H1 (cell line): Measurements from ENCODE around the gene RAB43. TPM values are rescaled to one million over a fixed set of nuclear protein-coding genes. Genes with fewer than 3 reads are reported as not detected.

ENCODE experiments used
- CTCF ChIA-PET: fragments of 300-600 bp; sonication (Branson Sonifier 250); formaldehyde crosslinking; loops from one replicate; lab custom pipeline; 2021; ENCODE audit not compliant: partially characterized antibody; lab: Charles Lee
- POLR2A ChIA-PET: fragments of 300-600 bp; sonication (Branson Sonifier 250); formaldehyde crosslinking; loops from one replicate; lab custom pipeline; 2021; ENCODE audit warnings: inconsistent platforms; ENCODE audit not compliant: partially characterized antibody; lab: Charles Lee
- DNase-seq, 2 experiments: peaks; one replicate each; pipeline versions ENCODE4 v3.0.0 to v3.0.0-alpha.2; 2010 to 2022; ENCODE audit warnings: low spot score in 2 of 2, low read depth in 1 of 2, mixed read lengths in 1 of 2
- FAIRE-seq: peaks from 2 replicates; lab custom pipeline; 2011; peaks lifted over from hg19 to GRCh38; lab: Jason Lieb, UNC
- H2AFZ ChIP-seq: 2 replicates; pipeline ENCODE4 v1.8.1; 2012; ENCODE audit warnings: low read length, inconsistent platforms
- H2AK5ac ChIP-seq: 2 replicates; pipeline ENCODE4 v1.6.1; 2013; ENCODE audit warnings: low read depth, low read length
- H2BK120ac ChIP-seq: replicated peaks from 2 replicates; pipeline ENCODE3; 2013; ENCODE audit warnings: low read depth, low read length, inconsistent platforms
- H2BK12ac ChIP-seq: 2 replicates; pipeline ENCODE4 v1.6.1; 2013; ENCODE audit warnings: low read depth, low read length
- H2BK15ac ChIP-seq: 2 replicates; pipeline ENCODE4 v1.6.1; 2013; ENCODE audit warnings: low read length
- H2BK20ac ChIP-seq: 2 replicates; pipeline ENCODE4 v1.6.1; 2013; ENCODE audit warnings: low read length
- H2BK5ac ChIP-seq: 2 replicates; pipeline ENCODE4 v1.6.1; 2013; ENCODE audit warnings: low read depth, low read length
- H3K14ac ChIP-seq: 2 replicates; pipeline ENCODE4 v1.6.1; 2013; ENCODE audit warnings: inconsistent platforms; ENCODE audit not compliant: insufficient read length
- H3K18ac ChIP-seq: 2 replicates; pipeline ENCODE4 v1.6.1; 2013; ENCODE audit warnings: low read length; ENCODE audit errors: extremely low read depth
- H3K23ac ChIP-seq: 2 replicates; pipeline ENCODE4 v1.6.1; 2013; ENCODE audit warnings: inconsistent platforms; ENCODE audit not compliant: insufficient read length
- H3K23me2 ChIP-seq: 2 replicates; pipeline ENCODE4 v1.6.1; 2013; ENCODE audit warnings: low read depth, low read length
- H3K27ac ChIP-seq: 2 replicates; pipeline ENCODE4 v1.6.1; 2011; ENCODE audit warnings: low read depth, low read length, inconsistent platforms
- H3K27me3 ChIP-seq, 4 experiments: replicated peaks in 1 of 4; 1 replicate in 1 of 4; 2 replicates in 3 of 4; pipeline versions ENCODE4 v1.6.1 to v1.8.1; 2011 to 2013; ENCODE audit warnings: low read length in 3 of 4, mild to moderate bottlenecking in 3 of 4, inconsistent platforms in 2 of 4, mixed read lengths in 2 of 4, moderate library complexity in 1 of 4; ENCODE audit not compliant: control insufficient read depth in 3 of 4, insufficient read depth in 3 of 4; ENCODE audit errors: extremely low read depth in 1 of 4
- H3K36me3 ChIP-seq, 4 experiments: 2 replicates each; pipeline versions ENCODE4 v1.6.1 to v1.8.1; 2011 to 2013; ENCODE audit warnings: mild to moderate bottlenecking in 4 of 4, low read length in 3 of 4, moderate library complexity in 2 of 4, control low read depth in 1 of 4, inconsistent platforms in 1 of 4; ENCODE audit not compliant: insufficient read depth in 4 of 4, control insufficient read depth in 2 of 4
- H3K4ac ChIP-seq: replicated peaks from 2 replicates; pipeline ENCODE3; 2013; ENCODE audit warnings: low read length, low read depth, mixed read lengths, inconsistent platforms; ENCODE audit not compliant: insufficient read length
- H3K4me1 ChIP-seq, 4 experiments: replicated peaks in 1 of 4; 1 replicate in 1 of 4; 2 replicates in 3 of 4; pipeline versions ENCODE4 v1.6.1 to v1.8.1; 2011 to 2013; ENCODE audit warnings: low read length in 3 of 4, inconsistent platforms in 2 of 4, mixed read lengths in 1 of 4; ENCODE audit not compliant: insufficient read depth in 4 of 4, control insufficient read depth in 3 of 4
- H3K4me2 ChIP-seq, 2 experiments: 2 replicates each; pipeline versions ENCODE4 v1.6.1 to v1.8.1; 2011 to 2013; ENCODE audit warnings: low read depth in 2 of 2, low read length in 2 of 2, control low read depth in 1 of 2, inconsistent platforms in 1 of 2, mild to moderate bottlenecking in 1 of 2; ENCODE audit not compliant: insufficient read depth in 1 of 2
- H3K4me3 ChIP-seq, 4 experiments: fragments of 200-600, 300-600 bp in 1 of 4; sonication (generic), shearing (Covaris generic), sonication (Bioruptor Twin) in 1 of 4; 2 replicates each; pipeline versions ENCODE4 v1.5.1 to v1.8.1; 2011 to 2016; ENCODE audit warnings: low read length in 4 of 4, low read depth in 3 of 4, control low read depth in 2 of 4, inconsistent platforms in 2 of 4, mild to moderate bottlenecking in 2 of 4, mixed read lengths in 1 of 4, moderate library complexity in 1 of 4; ENCODE audit not compliant: insufficient read depth in 2 of 4; ENCODE audit errors: extremely low read depth in 1 of 4
- H3K56ac ChIP-seq: replicated peaks from 2 replicates; pipeline ENCODE3; 2013; ENCODE audit warnings: low read depth, mild to moderate bottlenecking, mixed read lengths, low read length, inconsistent platforms; ENCODE audit not compliant: insufficient read length
- H3K79me1 ChIP-seq: 2 replicates; pipeline ENCODE4 v1.6.1; 2013; ENCODE audit warnings: low read depth, low read length, control low read depth
- H3K79me2 ChIP-seq, 2 experiments: 2 replicates each; pipeline versions ENCODE4 v1.6.1 to v1.8.1; 2012 to 2013; ENCODE audit warnings: low read length in 2 of 2, mild to moderate bottlenecking in 2 of 2, inconsistent platforms in 1 of 2; ENCODE audit not compliant: insufficient read depth in 2 of 2, control insufficient read depth in 1 of 2
- H3K9ac ChIP-seq, 4 experiments: replicated peaks in 1 of 4; 1 replicate in 1 of 4; 2 replicates in 3 of 4; pipeline versions ENCODE4 v1.6.1 to v1.8.1; 2011 to 2013; ENCODE audit warnings: low read depth in 3 of 4, low read length in 3 of 4, control low read depth in 2 of 4, mild to moderate bottlenecking in 2 of 4, moderate library complexity in 2 of 4, inconsistent platforms in 1 of 4; ENCODE audit errors: extremely low read depth in 1 of 4
- H3K9me3 ChIP-seq, 2 experiments: 2 replicates each; pipeline versions ENCODE4 v1.6.1 to v1.8.1; 2012 to 2013; ENCODE audit warnings: mild to moderate bottlenecking in 2 of 2, moderate library complexity in 2 of 2, control low read depth in 1 of 2, inconsistent platforms in 1 of 2, low read depth in 1 of 2, low read length in 1 of 2, mixed read lengths in 1 of 2; ENCODE audit not compliant: insufficient read depth in 2 of 2
- H4K20me1 ChIP-seq, 2 experiments: replicated peaks in 1 of 2; 2 replicates each; pipeline versions ENCODE3 to v1.8.1; 2011 to 2013; ENCODE audit warnings: inconsistent platforms in 2 of 2, low read length in 2 of 2, mild to moderate bottlenecking in 1 of 2; ENCODE audit not compliant: insufficient read depth in 2 of 2, control insufficient read depth in 1 of 2
- H4K5ac ChIP-seq: 2 replicates; pipeline ENCODE4 v1.6.1; 2013; ENCODE audit warnings: low read length, low read depth, mixed read lengths, inconsistent platforms; ENCODE audit not compliant: insufficient read length
- H4K8ac ChIP-seq: 2 replicates; pipeline ENCODE4 v1.8.0; 2013; ENCODE audit warnings: mild to moderate bottlenecking, moderate library complexity, low read length, inconsistent platforms; ENCODE audit not compliant: insufficient read depth; ENCODE audit errors: extremely low read depth
- H4K91ac ChIP-seq: replicated peaks from 2 replicates; pipeline ENCODE3; 2013; ENCODE audit warnings: low read length, mixed read lengths, inconsistent platforms; ENCODE audit not compliant: insufficient read length
- EGR1 ChIP-seq: IDR thresholded peaks from 2 replicates; pipeline ENCODE4 v1.6.1; 2011; ENCODE audit warnings: low read depth, low read length, borderline replicate concordance
- EP300 ChIP-seq, 2 experiments: IDR thresholded peaks; 1 replicate in 1 of 2; 2 replicates in 1 of 2; pipeline ENCODE4 v1.6.1; 2011 to 2012; ENCODE audit warnings: low read depth in 2 of 2, low read length in 2 of 2, mild to moderate bottlenecking in 2 of 2, borderline replicate concordance in 1 of 2, inconsistent platforms in 1 of 2, moderate library complexity in 1 of 2
- KDM1A ChIP-seq: fragments of 200-600, 300-600 bp; sonication (generic); IDR thresholded peaks from 2 replicates; pipeline ENCODE4 v1.7.1; 2016; ENCODE audit warnings: mild to moderate bottlenecking, low read length, borderline replicate concordance
- MAFK ChIP-seq: IDR thresholded peaks from 2 replicates; pipeline ENCODE4 v1.6.1; 2012; ENCODE audit warnings: low read depth, mild to moderate bottlenecking, improper control_type of control experiment, low read length
- NANOG ChIP-seq: IDR thresholded peaks from 2 replicates; pipeline ENCODE4 v1.6.1; 2011; ENCODE audit warnings: low read length, low read depth, mild to moderate bottlenecking, inconsistent platforms; ENCODE audit not compliant: insufficient read depth, poor library complexity, severe bottlenecking
- RNF2 ChIP-seq: fragments of 200-900, 300-1000 bp; sonication (generic); IDR thresholded peaks from 2 replicates; pipeline ENCODE4 v1.7.1; 2016; ENCODE audit warnings: borderline replicate concordance, low read depth, mild to moderate bottlenecking, antibody characterized with exemption, low read length; ENCODE audit not compliant: poor library complexity, severe bottlenecking; ENCODE audit errors: missing control alignments
- TCF12 ChIP-seq: IDR thresholded peaks from 2 replicates; pipeline ENCODE4 v1.6.1; 2011; ENCODE audit warnings: low read depth, mild to moderate bottlenecking, low read length
- YY1 ChIP-seq: IDR thresholded peaks from 2 replicates; pipeline ENCODE4 v1.6.1; 2011; ENCODE audit warnings: low read depth, mild to moderate bottlenecking, low read length
- WGBS, 2 experiments: shearing (Covaris generic) in 1 of 2; methylation state at CpG; one replicate each; pipeline versions ENCODE4 v1.1.6 to v1.1.7; 2013 to 2015; ENCODE audit warnings: low lambda C conversion rate in 2 of 2, mixed read lengths in 2 of 2, inconsistent platforms in 1 of 2, low coverage in 1 of 2, missing lambda C conversion rate in 1 of 2; ENCODE audit not compliant: insufficient replicate concordance in 2 of 2, insufficient coverage in 1 of 2, insufficient read length in 1 of 2; ENCODE audit errors: extremely low coverage in 1 of 2, missing lambda C conversion rate in 1 of 2; 5-methylcytosine and 5-hydroxymethylcytosine counted together
- polyA plus RNA-seq, 7 experiments: library from polyadenylated mRNA; depleted of rRNA in 3 of 7; stranded (reverse) in 5 of 7; unstranded in 2 of 7; fragments of >200 nt in 5 of 7; fragments of 200-250 nt in 2 of 7; gene quantifications; 1 replicate in 5 of 7; 2 replicates in 1 of 7; 4 replicates in 1 of 7; pipeline versions ENCODE4 v1.2.1 to v1.2.3, GENCODE V29; 2011 to 2013; ENCODE audit warnings: missing spikeins in 2 of 7, mixed read lengths in 2 of 7
- total RNA-seq: library from RNA; stranded (reverse); fragmentation: NEBNext Ultra II Directional; extraction: Animal tissue kit (Norgen Biotek cat#: 25700); gene quantifications from 2 replicates; pipeline ENCODE4 v1.2.1, GENCODE V29; 2021
- TF ChIP-seq, protein P1 (sequence below), 3 experiments: IDR thresholded peaks; 1 replicate in 2 of 3; 2 replicates in 1 of 3; pipeline versions ENCODE4 v1.5.1 to v1.6.1; 2011; ENCODE audit warnings: low read length in 3 of 3, mild to moderate bottlenecking in 3 of 3, inconsistent platforms in 2 of 3, low read depth in 1 of 3, moderate library complexity in 1 of 3; ENCODE audit not compliant: insufficient read depth in 1 of 3; ENCODE audit errors: control extremely low read depth in 1 of 3

Gene RAB43
- total and polyA plus RNA-seq, 2 of the 8 experiments (the other 6 are each of a cell fraction or from before 2014, with no cell fraction given) = 13.1 to 19.4 TPM

DNA sequence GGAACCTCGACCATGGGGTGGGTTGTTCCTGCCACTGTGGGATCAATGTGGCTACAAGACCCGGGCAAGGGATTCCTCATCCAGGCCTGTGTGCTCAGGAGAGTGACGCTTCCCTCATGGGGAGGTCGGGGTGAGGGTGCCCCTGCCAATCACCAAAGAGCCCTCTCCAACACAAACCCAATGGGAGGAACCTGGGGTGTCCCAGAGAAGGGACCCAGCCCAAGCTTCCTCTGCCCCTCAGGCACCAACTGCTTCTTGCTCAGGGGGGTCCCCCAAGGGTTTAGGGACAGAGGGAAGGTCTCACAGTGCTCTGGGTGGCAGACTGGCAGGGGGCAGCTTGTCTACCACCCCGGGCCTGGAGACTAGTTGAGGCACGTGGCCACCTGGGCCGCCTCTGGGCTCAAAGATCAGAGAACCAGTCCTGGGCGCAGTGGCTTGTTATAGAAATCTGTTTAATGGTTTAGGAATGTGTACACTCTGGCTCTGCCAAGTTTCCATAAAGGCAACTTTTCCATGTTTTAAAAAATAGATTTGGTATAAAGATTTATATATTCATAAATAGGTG lies 34.4 kb downstream of the RAB43 start:
- H3K27ac ChIP-seq = no peak overlapping the region
- no peak overlapping the region for H3K14ac ChIP-seq
- H3K9me3 ChIP-seq = no peaks in the 10 kb centered on the region
- ChIA-PET POLR2A (interaction anchor here (1.0 to 1.1 kb wide), 3 partner anchors 9 to 140 kb away, joined by 3 to 4 read pairs (median 3); no protein-coding TSS in a partner anchor), CTCF (interaction anchor here (0.6 to 4.0 kb wide), 4 partner anchors 16 to 120 kb away, joined by 3 to 38 read pairs (median 10); no protein-coding TSS in a partner anchor)
- no peak overlapping the region for H3K9ac ChIP-seq
- H4K20me1 ChIP-seq = no peaks in the 10 kb centered on the region
- no peaks in the 10 kb centered on the region for H3K23me2 ChIP-seq
- 0 out of 7 replicates have a peak, but pooled peaks cover 0 to 3% (median 0%) of the 10 kb centered on the region in 4 experiments for H3K27me3 ChIP-seq
- H3K4ac ChIP-seq = no peak overlapping the region
- H2AK5ac ChIP-seq = no peak overlapping the region
- no peak for DNase-seq
- H2BK120ac ChIP-seq = no peak overlapping the region
- no peaks in the 10 kb centered on the region for H3K79me2 ChIP-seq
- peaks cover 0 to 3% (median 0%) of the 10 kb centered on the region in 4 experiments; a peak in 2 of 8 replicates for H3K36me3 ChIP-seq
- no peaks in the 10 kb centered on the region for H3K79me1 ChIP-seq
- H2BK15ac ChIP-seq = no peak overlapping the region
- no peak overlapping the region for H2AFZ ChIP-seq
- H3K4me1 ChIP-seq = no peaks in the 10 kb centered on the region
- 88% methylated on average over 8 of the region's 8 CpGs; no CpG with 5 or more reads in 1 of the 2 experiments for WGBS, 2 experiments
- no peak overlapping the region for H4K91ac ChIP-seq
- no peak overlapping the region for H3K23ac ChIP-seq
- peak overlapping the region; percentile 89; the same call in 1 of the 2 replicates for H4K8ac ChIP-seq
- H3K4me2 ChIP-seq = no peak overlapping the region
- no peak overlapping the region for H2BK5ac ChIP-seq
- no peak overlapping the region for H3K56ac ChIP-seq
- no peak overlapping the region for H3K18ac ChIP-seq
- FAIRE-seq = no peak
- H2BK12ac ChIP-seq = no peak overlapping the region
- H2BK20ac ChIP-seq = no peak overlapping the region
- H3K4me3 ChIP-seq = no peak overlapping the region
- no peak overlapping the region for H4K5ac ChIP-seq
- TF ChIP-seq, protein P1, sequence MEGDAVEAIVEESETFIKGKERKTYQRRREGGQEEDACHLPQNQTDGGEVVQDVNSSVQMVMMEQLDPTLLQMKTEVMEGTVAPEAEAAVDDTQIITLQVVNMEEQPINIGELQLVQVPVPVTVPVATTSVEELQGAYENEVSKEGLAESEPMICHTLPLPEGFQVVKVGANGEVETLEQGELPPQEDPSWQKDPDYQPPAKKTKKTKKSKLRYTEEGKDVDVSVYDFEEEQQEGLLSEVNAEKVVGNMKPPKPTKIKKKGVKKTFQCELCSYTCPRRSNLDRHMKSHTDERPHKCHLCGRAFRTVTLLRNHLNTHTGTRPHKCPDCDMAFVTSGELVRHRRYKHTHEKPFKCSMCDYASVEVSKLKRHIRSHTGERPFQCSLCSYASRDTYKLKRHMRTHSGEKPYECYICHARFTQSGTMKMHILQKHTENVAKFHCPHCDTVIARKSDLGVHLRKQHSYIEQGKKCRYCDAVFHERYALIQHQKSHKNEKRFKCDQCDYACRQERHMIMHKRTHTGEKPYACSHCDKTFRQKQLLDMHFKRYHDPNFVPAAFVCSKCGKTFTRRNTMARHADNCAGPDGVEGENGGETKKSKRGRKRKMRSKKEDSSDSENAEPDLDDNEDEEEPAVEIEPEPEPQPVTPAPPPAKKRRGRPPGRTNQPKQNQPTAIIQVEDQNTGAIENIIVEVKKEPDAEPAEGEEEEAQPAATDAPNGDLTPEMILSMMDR (IDR thresholded peaks at IDR 0.05; ENCODE audit: control extremely low read depth in 1 of 3, insufficient read depth in 1 of 3, low read depth in 1 of 3, low read length in 3 of 3) = no peak
- TF ChIP-seq TCF12 (no peak), YY1 (no peak), MAFK (no peak), EGR1 (no peak), EP300 (IDR thresholded peaks at IDR 0.05; ENCODE audit: borderline replicate concordance in 1 of 2, low read depth in 2 of 2, low read length in 2 of 2) (no peak), NANOG (no peak), KDM1A (no peak), RNF2 (no peak)
